ENCODE results near the gene ALKBH3. TPM values are rescaled to one million over a fixed set of nuclear protein-coding genes. Genes with fewer than 3 reads are reported as not detected.

ALKBH3 gene
- total RNA-seq, 6 experiments from 2014 or later: 24.0 to 35.9 (median 31.5) TPM

DNA sequence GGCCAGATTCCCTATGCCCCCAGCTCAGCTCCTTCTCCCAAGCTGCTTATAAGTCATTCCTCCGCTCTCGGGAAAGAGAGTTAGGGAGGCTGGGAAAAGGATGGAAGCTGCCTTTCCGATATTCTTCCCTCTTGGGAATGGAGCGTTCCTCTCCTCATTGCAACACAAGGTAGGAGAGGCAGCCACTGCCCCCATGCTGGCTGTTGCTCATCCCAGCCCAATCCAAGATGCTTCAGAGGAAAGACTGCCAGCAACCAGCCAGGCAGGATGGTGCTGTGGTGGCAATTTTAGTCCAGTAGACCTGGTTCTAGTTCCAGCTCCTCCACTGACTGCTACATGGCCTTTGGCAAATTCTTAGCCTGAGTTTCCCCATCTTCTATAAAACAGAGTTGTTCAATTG lies 48.1 kb downstream of the ALKBH3 start:
- Mint-ChIP-seq H3K4me3 (no peak overlapping the region), H3K27ac (no peak overlapping the region), H3K4me1 (ENCODE audit: low read depth) (peaks cover 15% of the 10 kb centered on the region), H3K36me3 (ENCODE audit: low read depth) (no peaks in the 10 kb centered on the region), H3K9me3 (no peaks in the 10 kb centered on the region), H3K27me3 (ENCODE audit: insufficient read depth) (peaks cover 7% of the 10 kb centered on the region)
- TF ChIP-seq, protein P1, sequence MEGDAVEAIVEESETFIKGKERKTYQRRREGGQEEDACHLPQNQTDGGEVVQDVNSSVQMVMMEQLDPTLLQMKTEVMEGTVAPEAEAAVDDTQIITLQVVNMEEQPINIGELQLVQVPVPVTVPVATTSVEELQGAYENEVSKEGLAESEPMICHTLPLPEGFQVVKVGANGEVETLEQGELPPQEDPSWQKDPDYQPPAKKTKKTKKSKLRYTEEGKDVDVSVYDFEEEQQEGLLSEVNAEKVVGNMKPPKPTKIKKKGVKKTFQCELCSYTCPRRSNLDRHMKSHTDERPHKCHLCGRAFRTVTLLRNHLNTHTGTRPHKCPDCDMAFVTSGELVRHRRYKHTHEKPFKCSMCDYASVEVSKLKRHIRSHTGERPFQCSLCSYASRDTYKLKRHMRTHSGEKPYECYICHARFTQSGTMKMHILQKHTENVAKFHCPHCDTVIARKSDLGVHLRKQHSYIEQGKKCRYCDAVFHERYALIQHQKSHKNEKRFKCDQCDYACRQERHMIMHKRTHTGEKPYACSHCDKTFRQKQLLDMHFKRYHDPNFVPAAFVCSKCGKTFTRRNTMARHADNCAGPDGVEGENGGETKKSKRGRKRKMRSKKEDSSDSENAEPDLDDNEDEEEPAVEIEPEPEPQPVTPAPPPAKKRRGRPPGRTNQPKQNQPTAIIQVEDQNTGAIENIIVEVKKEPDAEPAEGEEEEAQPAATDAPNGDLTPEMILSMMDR (IDR thresholded peaks at IDR 0.05): no peak
- DNase-seq: no peak

DNA sequence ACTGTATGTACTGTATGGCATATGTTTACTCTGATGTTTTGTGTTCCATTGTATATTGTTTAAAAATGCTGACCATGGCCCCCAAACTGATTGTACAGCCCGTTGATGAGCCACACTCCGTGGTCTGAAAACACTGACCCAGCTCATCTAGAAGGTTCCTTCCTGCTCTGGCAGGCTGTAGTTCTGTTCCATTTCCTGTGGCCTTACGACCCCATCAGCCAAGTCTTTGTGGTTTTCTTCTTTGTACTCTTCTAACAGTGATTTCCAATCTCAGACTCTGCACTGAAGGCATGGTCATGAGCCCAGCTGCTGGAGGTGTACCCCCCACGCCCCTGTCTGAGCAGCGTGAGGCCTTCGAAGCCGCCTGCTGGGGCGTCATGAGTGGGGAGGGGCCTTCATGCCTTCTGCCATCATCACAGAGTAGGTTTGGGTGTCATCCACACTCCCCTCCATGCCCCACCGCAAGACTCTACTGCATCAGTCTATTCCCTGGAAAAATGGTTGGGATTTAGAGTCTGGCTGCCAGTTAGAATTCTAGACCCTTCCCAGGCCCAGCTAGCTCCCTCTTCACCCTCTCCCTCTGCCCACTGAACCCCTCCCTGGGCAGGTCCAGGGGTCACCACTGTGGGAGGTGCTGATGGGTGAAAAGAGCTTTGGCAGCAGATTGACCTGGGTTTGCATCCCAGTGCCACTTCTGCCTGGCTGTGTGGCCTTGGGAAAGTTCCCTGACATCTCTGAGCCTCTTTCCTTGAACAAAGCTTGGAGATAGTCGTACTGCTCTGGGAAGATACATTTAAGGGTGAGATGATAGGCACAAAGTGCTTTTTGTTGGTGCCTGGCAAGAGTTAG lies 50.5 kb downstream of the ALKBH3 start:
- no peak for DNase-seq
- no peaks in the 10 kb centered on the region for H3K36me3 Mint-ChIP-seq (ENCODE audit: low read depth)
- H3K4me3 Mint-ChIP-seq: no peak overlapping the region
- no peak overlapping the region for H3K27ac Mint-ChIP-seq
- TF ChIP-seq, protein P1 (IDR thresholded peaks at IDR 0.05): no peak
- peaks cover 9% of the 10 kb centered on the region for H3K27me3 Mint-ChIP-seq (ENCODE audit: insufficient read depth)
- peaks cover 21% of the 10 kb centered on the region for H3K4me1 Mint-ChIP-seq (ENCODE audit: low read depth)
- H3K9me3 Mint-ChIP-seq: no peaks in the 10 kb centered on the region

DNA sequence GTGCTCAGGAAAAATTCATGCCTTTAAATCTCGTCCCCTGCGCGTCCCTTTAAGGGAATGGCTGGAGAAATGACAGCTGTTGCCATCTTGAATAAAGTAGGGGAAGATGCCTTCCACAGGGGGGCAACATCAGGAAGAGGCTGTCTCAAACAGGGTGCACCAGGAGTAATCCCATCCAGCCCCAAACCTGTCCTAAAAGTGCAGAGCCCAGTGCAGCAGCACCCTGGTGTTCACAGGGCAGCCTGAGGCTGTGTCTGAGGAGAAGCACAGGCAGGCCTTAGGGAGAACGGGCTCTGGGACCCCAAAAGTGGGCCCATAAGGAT lies 51.0 kb downstream of the ALKBH3 start:
- peaks cover 9% of the 10 kb centered on the region for H3K27me3 Mint-ChIP-seq (ENCODE audit: insufficient read depth)
- H3K27ac Mint-ChIP-seq: no peak overlapping the region
- no peak for DNase-seq
- TF ChIP-seq, protein P1 (IDR thresholded peaks at IDR 0.05): peak; percentile 46
- no peaks in the 10 kb centered on the region for H3K9me3 Mint-ChIP-seq
- H3K4me3 Mint-ChIP-seq: no peak overlapping the region
- H3K36me3 Mint-ChIP-seq (ENCODE audit: low read depth): no peaks in the 10 kb centered on the region
- peaks cover 23% of the 10 kb centered on the region for H3K4me1 Mint-ChIP-seq (ENCODE audit: low read depth)

DNA sequence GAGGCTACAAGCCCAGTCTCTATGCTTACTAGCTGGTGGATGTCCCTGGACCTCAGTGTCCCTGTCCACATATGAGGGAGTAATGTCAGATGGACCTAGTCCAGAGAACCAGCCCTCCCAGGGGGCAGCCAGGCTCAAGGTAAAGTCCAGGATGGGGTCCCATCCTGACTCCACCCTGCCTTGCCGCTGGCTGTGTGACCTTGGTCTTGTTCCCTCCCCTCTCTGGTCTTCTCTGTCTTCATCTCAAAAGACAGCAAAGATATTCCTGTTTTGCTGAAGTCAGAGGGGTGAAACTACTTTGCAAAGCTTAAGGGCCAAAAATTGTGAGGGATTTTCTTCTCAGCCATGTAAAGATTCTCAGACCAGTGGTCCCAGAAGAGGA lies 52.6 kb downstream of the ALKBH3 start:
- no peak for DNase-seq
- peaks cover 32% of the 10 kb centered on the region for H3K4me1 Mint-ChIP-seq (ENCODE audit: low read depth)
- TF ChIP-seq, protein P1 (IDR thresholded peaks at IDR 0.05): no peak
- H3K9me3 Mint-ChIP-seq: no peaks in the 10 kb centered on the region
- no peak overlapping the region for H3K27ac Mint-ChIP-seq
- no peak overlapping the region for H3K4me3 Mint-ChIP-seq
- no peaks in the 10 kb centered on the region for H3K36me3 Mint-ChIP-seq (ENCODE audit: low read depth)
- H3K27me3 Mint-ChIP-seq (ENCODE audit: insufficient read depth): peaks cover 4% of the 10 kb centered on the region; the same call in 1 of the 2 replicates

DNA sequence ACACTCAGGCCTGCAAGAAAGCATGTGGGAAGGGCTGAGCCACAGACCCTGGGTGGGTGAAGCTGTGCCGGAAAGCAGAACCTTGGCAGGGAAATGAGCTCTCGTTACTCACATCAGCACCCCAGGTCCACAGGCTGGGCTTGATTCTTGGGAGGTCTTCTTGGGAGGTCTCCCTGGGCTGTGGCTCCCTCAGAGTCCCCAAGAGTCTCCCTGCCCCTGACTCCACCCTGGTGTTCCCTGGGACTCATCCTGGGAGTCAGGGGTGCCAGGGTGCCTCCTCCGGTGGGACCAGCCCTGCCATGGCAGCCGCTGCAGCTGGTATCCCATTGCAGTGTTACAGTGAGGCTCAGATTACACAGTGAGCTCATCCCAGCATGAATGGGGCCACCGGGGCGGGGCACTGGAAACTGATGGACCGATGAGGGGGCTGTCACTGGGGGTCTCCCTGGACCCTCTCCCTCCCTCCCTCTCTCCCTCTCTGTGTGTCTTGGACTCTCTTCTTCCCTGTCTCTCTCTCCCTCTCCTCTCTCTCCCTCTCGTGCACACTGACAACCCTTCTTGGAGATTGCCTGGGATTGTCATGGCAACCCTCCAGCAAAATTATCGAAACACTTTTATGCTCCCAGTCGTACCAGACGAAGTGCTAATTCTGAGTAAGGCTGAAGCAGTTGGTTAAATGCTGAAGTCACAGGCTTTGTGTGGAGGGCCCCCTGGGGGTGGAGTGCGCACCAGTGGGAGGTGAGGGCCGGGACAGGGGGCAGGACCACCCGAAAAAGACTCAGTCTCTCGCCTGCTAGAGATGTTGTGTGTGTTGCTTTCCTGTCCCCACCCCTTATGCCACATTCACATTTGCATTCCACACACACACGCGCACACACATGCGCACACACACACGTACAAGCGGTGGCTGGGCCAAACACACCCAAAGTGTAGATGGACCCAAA lies 53.2 kb downstream of the ALKBH3 start:
- no peak for DNase-seq
- no peaks in the 10 kb centered on the region for H3K36me3 Mint-ChIP-seq (ENCODE audit: low read depth)
- H3K27me3 Mint-ChIP-seq (ENCODE audit: insufficient read depth): peaks cover 4% of the 10 kb centered on the region; the same call in 1 of the 2 replicates
- peaks cover 35% of the 10 kb centered on the region for H3K4me1 Mint-ChIP-seq (ENCODE audit: low read depth)
- TF ChIP-seq, protein P1 (IDR thresholded peaks at IDR 0.05): no peak; the same call in 1 of the 2 replicates
- no peaks in the 10 kb centered on the region for H3K9me3 Mint-ChIP-seq
- peak overlapping the region; percentile 11; the same call in 1 of the 2 replicates for H3K27ac Mint-ChIP-seq
- H3K4me3 Mint-ChIP-seq: no peak overlapping the region

Data from HFFc6 (cell line).